GM19193 (cell line): ENCODE measurements around the gene HSFY2.
"Not testable (repeated sequence)": the region's sequence is repeated elsewhere in the genome, so short reads cannot be mapped to it uniquely, and the experiment has no call there.

Experiments used
- POLR2A ChIP-seq: IDR thresholded peaks from 4 replicates; pipeline ENCODE4 v1.6.1; 2011; ENCODE audit not compliant: insufficient read depth, insufficient read length; ENCODE audit errors: extremely low read depth

HSFY2 gene

GRCh38 chrY:18773635-18774034, at the start of gene HSFY2:
Gene HSFY2 (minus strand): TSS chrY:18773735. CDS start chrY:18773618, 117 bp downstream.
- TF ChIP-seq POLR2A = not testable (repeated sequence)
